T47D (cell line): Measurements from ENCODE around the gene MAPK6.

ENCODE experiments used
- DNase-seq, 2 experiments: peaks; one replicate each; pipeline versions ENCODE4 v3.0.0 to v3.0.0-alpha.2; 2011 to 2012; ENCODE audit warnings: low read depth in 1 of 2, low spot score in 1 of 2
- JUND ChIP-seq: IDR thresholded peaks from 2 replicates; pipeline ENCODE4 v1.6.1; 2012; ENCODE audit warnings: low read depth
- in situ Hi-C: cut with HindIII; loops from 2 replicates; pipeline ENCODE4 v1.10.0; 2016; ENCODE audit warnings: low sequenced_read_pairs, low pct_unique_long_range_greater_than_20kb

MAPK6 gene

GRCh38 chr15:52109559-52110451 is 90.8 kb downstream of the MAPK6 start:
- in situ Hi-C loops: no loop called here
- DNase-seq: no peak
- no peak for TF ChIP-seq JUND

GRCh38 chr15:52111517-52112202 is 92.6 kb downstream of the MAPK6 start:
- no peak for TF ChIP-seq JUND
- no peak for DNase-seq
- in situ Hi-C loops: no loop called here

- DNase-seq: no peak
- in situ Hi-C loops: no loop called here
- no peak for TF ChIP-seq JUND
These were observed 93.3 kb downstream of the MAPK6 start for GRCh38 chr15:52112203-52112750.

GRCh38 chr15:52113235-52113634 is 94.2 kb downstream of the MAPK6 start:
- no peak for TF ChIP-seq JUND
- in situ Hi-C loops: no loop called here
- no peak for DNase-seq

- TF ChIP-seq JUND: no peak
- in situ Hi-C loops: no loop called here
- DNase-seq: no peak
These were observed 94.7 kb downstream of the MAPK6 start for GRCh38 chr15:52113708-52114107.

- TF ChIP-seq JUND: no peak
- in situ Hi-C loops: no loop called here
- no peak for DNase-seq
These were observed 95.4 kb downstream of the MAPK6 start for GRCh38 chr15:52114261-52115055.

- no peak for DNase-seq
- no peak for TF ChIP-seq JUND
- in situ Hi-C loops: no loop called here
These were observed 96.8 kb downstream of the MAPK6 start for GRCh38 chr15:52115598-52116427.
